Cortex of kidney (tissue), 1 donor: ENCODE data around the gene PON3.

Experiments
- DNase-seq: peaks from one replicate; lab custom pipeline; 2025; lab: John Stamatoyannopoulos, UW

Gene PON3

GRCh38 chr7:95340491-95340890, 55.7 kb downstream of the PON3 start:
- DNase-seq, result no peak

GRCh38 chr7:95338832-95339231, 57.3 kb downstream of the PON3 start:
- DNase-seq, result no peak

GRCh38 chr7:95335093-95335492, 61.1 kb downstream of the PON3 start:
- no peak for DNase-seq

DNA sequence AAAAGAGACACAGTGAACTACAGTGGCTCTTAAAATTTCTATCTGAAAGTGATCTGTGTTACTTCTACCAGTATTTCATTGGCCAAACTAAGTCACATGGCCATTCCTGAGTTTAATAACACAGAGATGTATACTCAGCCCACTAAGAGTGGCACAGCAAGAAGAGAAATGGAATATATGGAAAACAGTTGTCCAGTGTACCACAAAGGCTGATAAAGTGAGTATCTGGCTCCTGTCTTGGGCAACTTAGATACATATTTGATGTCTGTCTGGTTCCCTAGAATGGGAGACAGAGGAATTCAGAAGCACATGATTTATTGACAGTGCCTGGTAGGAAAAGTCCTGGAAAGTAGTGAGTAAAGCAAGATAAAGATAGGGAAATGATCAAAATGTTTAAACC, 61.7 kb downstream of the PON3 start:
- DNase-seq, result no peak

GRCh38 chr7:95330961-95331337, 65.2 kb downstream of the PON3 start:
- DNase-seq, result no peak

- DNase-seq, result no peak
These were observed 65.8 kb downstream of the PON3 start for GRCh38 chr7:95330204-95330960.

DNA sequence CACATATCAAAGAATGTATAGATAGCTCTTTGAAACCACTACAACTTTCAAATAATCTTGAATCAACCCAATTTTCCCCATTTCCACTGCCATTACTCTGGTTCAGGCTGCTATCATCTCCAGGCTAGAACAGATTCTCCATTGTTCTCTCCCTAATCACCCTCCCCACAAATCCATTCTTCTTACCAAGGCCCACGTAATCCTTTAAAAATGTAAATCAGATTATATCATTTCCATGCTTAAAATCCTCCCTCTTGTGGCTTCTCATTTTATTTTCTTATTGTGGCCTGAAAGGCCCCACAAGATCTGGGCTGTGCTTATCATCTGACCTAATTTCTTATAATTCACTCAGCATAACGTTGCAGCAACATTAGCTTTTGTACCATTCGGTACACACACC, 68.8 kb downstream of the PON3 start:
- DNase-seq, result no peak

DNA sequence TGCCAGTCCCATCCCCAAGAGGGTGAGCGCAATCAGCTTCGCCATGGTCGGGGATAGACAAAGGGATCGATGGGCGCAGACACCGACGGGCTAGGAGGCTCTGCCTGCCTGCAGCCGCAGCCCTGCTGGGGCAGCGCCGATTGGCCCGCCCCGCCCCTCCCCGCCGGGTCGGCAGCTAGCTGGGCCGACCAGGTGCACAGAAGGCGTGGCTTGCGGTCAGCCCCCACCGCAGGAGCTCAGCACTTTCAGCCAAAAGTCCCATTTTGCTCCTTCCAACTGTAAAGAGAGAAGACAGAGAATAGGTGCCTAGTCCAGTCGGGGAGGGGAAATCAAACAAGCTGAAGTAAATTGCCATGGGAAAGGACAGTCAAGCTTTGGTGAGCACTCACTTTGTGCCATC, 71.7 kb downstream of the PON3 start, which contains the start of gene PON1:
PON1 (minus strand) TSS at position 102 of the 400 bp plus-strand sequence; CDS start at position 45, 57 bp downstream.
- no peak for DNase-seq

DNA sequence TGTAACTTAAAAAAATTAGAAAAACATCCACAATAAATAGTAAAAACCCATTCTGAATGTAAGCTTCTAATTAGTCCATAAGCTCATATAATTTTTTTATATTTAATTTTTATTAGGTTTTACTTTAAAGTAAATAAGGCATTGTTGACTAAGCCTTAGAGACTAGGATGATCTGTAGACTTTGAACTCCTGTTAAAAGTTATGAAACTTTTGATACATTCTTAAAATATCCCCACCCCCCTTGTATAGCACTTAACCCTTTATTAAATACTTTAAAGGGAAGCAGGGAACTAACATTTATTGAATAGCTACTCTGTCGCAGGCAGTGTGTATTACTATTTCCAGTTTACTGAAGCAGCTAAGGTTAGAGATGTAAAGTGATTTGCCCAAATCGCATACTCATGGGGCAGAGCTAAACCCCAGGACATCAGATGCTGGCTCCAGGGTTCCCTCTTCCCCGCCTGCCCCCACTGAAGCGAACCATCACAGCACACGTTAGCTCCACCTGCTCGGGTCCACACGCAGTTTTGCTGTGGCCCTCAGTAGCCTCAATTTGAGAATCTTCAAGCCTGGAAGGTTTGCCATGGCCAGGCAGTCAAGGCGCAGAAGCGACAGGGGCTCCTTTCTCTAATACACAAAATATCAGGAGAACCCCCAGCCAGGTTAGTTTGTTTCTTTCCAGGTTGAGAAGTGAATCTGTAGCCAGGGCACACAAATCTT, 72.6 kb downstream of the PON3 start:
- DNase-seq, result no peak

- no peak for DNase-seq
These were observed 73.3 kb downstream of the PON3 start for GRCh38 chr7:95322854-95323253.

- DNase-seq, result no peak
These were observed 73.8 kb downstream of the PON3 start for GRCh38 chr7:95322396-95322795.

GRCh38 chr7:95321720-95322119, 74.5 kb downstream of the PON3 start:
- DNase-seq, result no peak

GRCh38 chr7:95320651-95321050, 75.5 kb downstream of the PON3 start:
- no peak for DNase-seq

DNA sequence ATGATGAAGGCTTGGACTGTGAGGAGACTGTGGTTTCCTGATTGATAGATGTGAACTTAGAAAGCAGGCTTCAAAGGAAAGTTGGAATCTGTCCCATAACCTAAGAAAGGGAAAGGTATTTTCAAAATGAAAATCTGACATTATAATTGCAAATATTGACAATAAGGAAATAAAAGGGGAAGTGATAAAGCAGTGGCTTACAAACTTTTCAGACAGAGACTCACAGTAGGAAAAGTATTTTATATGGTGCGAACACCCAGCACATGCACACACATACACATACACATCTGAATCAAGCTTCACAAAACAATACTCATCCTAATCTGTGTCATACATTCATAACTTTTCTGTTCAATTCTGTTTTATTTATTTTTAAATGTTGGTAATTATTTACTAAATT, 76.6 kb downstream of the PON3 start:
- DNase-seq, result no peak

DNA sequence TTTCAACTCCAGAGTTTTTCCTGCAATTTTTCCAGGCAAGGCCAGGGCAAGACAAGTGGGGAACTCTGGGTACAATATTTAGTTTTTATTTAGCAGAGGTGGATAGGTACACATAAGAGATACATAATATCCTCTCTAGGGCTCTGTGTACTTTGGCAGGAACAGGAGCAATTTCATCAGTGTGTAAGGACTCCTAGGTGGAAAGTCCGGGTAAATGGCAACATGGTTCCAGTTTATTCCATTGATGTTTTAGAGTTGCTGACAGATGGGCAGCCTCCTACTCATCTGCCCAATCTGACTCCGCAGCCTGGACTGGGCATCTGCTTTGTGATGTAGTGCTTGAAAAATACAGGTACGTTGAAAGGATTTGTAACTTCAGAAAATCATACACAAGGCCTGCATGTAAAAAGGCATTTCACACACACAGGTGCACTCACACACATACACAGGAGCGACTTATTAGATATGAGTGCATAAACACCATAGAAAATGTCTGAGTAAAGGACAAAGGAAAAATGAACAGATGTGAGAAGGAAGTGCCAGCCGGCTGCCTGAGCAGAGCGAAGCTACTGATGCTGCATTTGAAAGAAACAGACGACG, 77.6 kb downstream of the PON3 start:
- no peak for DNase-seq

- DNase-seq, result no peak
These were observed 78.2 kb downstream of the PON3 start for GRCh38 chr7:95317966-95318365.

- DNase-seq, result no peak
These were observed 78.6 kb downstream of the PON3 start for GRCh38 chr7:95317546-95317945.

DNA sequence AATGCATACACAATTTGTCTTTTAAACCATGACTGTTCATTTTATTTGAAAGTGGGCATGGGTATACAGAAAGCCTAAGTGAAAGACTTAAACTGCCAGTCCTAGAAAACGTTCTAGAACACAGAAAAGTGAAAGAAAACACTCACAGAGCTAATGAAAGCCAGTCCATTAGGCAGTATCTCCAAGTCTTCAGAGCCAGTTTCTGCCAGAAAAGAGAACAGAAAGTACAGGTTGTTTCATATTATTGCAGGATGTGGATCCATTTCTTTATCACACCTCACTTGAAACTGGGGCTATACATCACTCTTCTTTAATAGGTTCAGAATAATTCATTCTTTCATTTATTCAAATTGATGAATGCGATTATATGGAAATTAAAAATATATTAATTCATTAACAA, 79.6 kb downstream of the PON3 start:
- DNase-seq, result no peak

DNA sequence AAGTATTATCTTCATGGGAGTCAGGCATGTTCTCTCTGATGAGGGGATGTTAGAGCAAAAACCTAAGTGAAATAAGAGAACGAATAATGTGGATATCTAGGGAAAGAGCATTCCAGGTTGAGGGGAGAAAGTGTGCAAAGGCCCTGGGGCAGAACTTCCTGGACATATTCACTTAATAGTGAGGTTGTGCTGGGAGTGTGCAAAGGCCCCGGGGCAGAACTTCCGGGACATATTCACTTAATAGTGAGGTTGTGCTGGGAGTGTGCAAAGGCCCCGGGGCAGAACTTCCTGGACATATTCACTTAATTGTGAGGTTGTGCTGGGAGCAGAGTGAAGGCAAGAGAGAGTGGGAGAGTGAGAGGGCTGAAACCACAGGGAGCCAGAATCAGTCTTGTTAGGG, 83.6 kb downstream of the PON3 start:
- no peak for DNase-seq

GRCh38 chr7:95311389-95311788, 84.8 kb downstream of the PON3 start:
- no peak for DNase-seq

GRCh38 chr7:95309951-95310350, 86.2 kb downstream of the PON3 start:
- DNase-seq, result no peak
